Measurements from ENCODE around the gene FKBP10. TPM values are rescaled to one million over a fixed set of nuclear protein-coding genes. Genes with fewer than 3 reads are reported as not detected.
"Not testable (repeated sequence)": the region's sequence is repeated elsewhere in the genome, so short reads cannot be mapped to it uniquely, and the experiment has no call there.

Gene FKBP10
- total RNA-seq, 1 donor from 2014 or later, result 42.0 TPM

DNA sequence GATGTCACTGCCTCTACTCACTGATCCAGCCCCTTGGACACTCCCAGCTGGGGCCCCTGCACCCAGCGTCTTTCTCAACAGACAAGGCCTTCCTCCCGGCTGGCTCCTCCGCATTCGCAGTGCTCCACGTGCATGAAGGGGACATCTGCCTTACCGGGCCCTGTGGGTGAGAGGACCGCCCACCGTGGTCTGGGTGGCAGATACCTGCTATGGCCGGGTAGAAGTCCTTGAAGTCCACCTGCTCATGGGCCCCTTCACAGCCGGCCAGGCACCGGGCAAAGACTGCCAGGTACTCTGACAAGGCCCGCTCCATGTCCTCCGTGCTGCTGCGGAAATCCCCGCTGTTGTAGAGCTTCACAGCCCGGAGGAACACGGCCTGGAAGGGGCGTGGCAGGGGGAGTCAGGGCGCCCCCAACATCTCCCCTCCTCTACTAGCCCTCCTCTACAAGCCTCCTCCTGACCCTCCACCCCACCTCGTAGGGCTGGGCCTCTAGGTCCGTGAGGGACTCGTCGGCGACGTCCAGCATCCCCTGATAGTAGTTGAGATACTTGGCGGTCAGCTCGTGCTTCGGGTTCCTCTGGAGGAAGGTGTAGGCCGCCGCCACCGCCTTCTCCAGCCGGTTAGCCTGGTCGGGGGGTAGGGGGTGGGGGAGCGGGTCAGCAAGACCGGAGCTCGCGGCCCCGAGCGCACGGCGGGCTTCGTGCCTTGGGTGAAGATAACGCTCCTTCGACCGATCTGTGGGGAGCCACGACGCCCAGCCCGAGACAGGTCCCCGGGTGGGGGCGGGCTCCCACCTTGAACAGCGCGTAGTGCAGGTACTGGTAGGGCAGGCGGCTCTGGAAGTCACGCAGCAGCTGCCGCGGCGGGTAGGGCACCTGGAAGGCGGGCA lies 1.9 kb upstream of the FKBP10 start:
- no peak for DNase-seq (ENCODE audit: low spot score)

GRCh38 chr17:41811549-41812380 lies 1.0 kb upstream of the FKBP10 start, which contains the start of gene P3H4:
P3H4 (minus strand) TSS chr17:41811949; CDS start chr17:41811915, 34 bp downstream.
- peak; percentile 80 for DNase-seq (ENCODE audit: low spot score)

- no peak for DNase-seq (ENCODE audit: low spot score)
Observed at GRCh38 chr17:41813152-41813680, 412 bp downstream of the FKBP10 start.

DNA sequence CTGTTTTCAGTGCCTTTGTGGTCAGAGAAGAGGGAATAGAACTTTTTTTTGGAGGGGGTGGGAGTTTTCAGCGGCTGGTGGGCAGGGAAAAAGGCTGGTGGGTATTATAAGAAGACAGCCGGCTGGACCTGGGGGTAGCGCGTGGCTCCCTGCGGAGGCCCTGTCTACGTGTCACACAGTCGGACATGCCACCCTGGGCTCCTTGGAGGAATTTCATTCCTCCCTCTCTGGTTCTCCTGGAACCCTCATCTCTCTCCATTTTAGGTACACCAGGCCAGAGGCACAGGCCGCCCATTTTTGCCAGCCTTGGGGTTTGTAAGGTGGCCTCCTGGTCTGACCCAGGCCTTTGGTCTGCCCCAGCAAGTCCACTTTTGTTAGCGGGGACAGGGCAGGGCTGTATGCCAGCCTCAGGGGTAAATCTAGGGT lies 908 bp downstream of the FKBP10 start:
- DNase-seq (ENCODE audit: low spot score), result no peak

DNA sequence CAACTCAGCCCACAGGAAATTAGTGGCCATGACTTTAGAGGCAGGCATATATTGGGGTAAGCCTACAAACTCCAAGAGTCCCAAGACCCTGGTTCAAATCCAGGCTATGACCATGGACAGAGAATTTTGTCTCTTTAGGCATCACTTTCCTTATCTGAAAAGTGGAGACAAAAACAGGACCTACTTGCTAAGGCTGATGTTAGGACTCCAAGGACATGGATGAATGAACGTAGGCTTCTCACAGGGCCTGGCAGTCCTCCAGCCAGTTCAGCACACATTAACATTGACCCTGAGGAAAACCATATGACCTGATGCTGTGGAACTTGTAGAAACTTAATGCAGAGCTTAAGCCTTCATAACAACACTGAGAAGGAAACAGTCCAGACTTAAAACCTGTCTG lies 1.4 kb downstream of the FKBP10 start:
- DNase-seq (ENCODE audit: low spot score), result no peak

- no peak for DNase-seq (ENCODE audit: low spot score)
Observed at GRCh38 chr17:41816637-41817320, 4.0 kb downstream of the FKBP10 start.

GRCh38 chr17:41818024-41818423 lies 5.2 kb downstream of the FKBP10 start:
- no peak for DNase-seq (ENCODE audit: low spot score)

DNA sequence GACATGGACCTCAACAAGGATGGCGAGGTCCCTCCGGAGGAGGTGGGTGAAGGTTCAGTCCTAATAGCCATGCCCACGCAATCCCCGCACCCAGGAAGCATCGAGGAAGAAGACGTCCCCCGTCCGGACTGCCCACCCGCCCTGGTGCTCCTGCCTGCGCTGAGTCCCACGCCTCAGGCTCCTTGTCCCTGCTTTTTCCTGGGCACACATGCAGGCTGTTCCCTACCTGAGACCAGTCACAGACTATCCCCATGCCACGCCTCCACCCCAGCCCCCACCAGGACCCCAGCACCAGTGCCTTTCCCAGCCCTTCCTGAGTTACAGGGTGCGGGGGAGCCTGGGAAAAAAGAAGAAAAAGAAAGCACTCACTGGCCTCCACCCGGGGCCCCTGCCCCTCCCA lies 9.0 kb downstream of the FKBP10 start:
- DNase-seq (ENCODE audit: low spot score), result no peak

DNA sequence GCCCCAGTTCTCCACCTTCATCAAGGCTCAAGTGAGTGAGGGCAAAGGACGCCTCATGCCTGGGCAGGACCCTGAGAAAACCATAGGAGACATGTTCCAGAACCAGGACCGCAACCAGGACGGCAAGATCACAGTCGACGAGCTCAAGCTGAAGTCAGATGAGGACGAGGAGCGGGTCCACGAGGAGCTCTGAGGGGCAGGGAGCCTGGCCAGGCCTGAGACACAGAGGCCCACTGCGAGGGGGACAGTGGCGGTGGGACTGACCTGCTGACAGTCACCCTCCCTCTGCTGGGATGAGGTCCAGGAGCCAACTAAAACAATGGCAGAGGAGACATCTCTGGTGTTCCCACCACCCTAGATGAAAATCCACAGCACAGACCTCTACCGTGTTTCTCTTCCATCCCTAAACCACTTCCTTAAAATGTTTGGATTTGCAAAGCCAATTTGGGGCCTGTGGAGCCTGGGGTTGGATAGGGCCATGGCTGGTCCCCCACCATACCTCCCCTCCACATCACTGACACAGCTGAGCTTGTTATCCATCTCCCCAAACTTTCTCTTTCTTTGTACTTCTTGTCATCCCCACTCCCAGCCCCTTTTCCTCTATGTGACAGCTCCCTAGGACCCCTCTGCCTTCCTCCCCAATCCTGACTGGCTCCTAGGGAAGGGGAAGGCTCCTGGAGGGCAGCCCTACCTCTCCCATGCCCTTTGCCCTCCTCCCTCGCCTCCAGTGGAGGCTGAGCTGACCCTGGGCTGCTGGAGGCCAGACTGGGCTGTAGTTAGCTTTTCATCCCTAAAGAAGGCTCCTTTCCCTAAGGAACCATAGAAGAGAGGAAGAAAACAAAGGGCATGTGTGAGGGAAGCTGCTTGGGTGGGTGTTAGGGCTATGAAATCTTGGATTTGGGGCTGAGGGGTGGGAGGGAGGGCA lies 9.7 kb downstream of the FKBP10 start:
- DNase-seq (ENCODE audit: low spot score), result no peak

- DNase-seq (ENCODE audit: low spot score), result no peak
Observed at GRCh38 chr17:41823141-41823524, 10.3 kb downstream of the FKBP10 start.

- DNase-seq (ENCODE audit: low spot score), result no peak
Observed at GRCh38 chr17:41823580-41823979, 10.8 kb downstream of the FKBP10 start.

DNA sequence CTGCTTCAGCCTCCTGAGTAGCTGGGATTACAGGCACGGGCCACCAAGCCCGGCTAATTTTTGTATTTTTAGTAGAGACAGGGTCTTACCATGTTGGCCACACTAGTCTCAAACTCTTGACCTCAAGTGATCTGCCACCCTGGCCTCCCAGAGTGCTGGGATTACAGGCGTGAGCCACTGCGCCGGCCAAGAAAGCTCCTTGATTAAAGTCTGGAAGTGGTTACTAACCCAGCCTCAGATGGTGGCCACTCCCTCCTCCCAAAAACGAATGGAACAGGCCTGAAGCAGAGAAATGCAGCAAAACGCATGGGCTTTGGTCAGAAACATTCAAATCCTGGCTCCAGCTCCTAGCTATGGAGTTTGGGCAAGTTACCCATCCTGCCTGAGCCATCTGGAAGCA lies 11.3 kb downstream of the FKBP10 start:
- DNase-seq (ENCODE audit: low spot score), result no peak

DNA sequence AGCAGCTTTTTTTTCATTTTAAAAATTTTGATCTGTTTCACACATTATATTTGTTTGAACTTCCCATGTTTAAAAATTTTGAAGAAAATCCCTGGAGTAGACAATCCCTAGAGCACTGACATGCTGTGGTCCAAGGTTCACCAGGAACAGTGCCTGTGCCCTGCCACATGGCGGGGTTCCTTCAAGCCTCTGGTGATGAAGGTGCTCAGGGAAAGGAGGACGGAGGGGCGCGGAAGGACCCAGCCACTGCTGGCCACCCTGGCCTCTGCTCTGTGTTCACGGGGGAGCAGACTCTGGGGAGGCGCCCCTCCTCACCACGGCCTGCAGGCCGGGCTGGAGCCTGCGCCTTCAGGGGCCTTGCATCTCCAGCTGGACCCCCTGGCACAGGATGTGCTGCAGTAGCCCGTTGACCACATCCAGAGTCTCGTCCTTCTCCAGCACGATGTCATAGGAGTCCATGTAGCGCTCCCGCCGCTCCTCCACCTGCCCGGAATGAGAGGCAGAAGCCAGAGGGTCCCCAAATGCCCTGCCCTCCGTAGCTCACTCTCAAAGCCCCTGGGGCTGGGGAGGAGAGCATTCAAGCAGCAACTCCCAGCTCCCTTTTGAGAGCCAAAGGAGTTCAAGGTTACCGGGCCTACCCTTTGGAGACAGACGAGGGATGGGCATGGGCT lies 12.5 kb downstream of the FKBP10 start:
- DNase-seq (ENCODE audit: low spot score), result no peak

GRCh38 chr17:41829961-41830360 lies 17.2 kb downstream of the FKBP10 start:
- not testable (repeated sequence) for DNase-seq (ENCODE audit: low spot score)

DNA sequence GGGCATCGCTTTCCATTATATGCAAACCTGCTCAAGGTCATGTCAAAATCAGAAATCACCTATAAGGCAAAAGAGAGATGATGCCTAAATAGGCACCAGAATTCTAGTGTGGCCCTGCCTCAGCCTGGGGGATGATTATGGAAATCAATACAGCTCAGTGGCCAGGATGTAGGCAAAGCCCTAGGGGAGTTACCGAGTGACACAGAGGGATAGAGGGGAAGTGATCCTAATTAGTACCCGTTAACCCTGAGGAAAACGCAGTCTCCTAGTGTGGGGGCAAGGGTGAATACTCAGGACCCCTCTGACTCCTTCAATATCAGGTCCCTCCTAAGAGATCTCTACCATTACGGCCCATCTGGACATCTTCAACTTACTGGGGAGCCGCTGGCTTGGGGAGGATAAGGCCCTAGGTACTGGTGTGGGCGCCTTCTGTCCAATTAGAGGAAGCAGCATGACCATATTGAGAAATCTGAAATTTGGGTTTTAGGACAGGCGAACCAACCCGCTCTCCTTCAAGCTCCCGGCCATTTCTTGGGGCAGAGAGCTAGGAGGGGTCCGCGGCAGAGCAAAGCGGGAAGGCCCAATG lies 22.5 kb downstream of the FKBP10 start:
- DNase-seq (ENCODE audit: low spot score), result no peak

DNA sequence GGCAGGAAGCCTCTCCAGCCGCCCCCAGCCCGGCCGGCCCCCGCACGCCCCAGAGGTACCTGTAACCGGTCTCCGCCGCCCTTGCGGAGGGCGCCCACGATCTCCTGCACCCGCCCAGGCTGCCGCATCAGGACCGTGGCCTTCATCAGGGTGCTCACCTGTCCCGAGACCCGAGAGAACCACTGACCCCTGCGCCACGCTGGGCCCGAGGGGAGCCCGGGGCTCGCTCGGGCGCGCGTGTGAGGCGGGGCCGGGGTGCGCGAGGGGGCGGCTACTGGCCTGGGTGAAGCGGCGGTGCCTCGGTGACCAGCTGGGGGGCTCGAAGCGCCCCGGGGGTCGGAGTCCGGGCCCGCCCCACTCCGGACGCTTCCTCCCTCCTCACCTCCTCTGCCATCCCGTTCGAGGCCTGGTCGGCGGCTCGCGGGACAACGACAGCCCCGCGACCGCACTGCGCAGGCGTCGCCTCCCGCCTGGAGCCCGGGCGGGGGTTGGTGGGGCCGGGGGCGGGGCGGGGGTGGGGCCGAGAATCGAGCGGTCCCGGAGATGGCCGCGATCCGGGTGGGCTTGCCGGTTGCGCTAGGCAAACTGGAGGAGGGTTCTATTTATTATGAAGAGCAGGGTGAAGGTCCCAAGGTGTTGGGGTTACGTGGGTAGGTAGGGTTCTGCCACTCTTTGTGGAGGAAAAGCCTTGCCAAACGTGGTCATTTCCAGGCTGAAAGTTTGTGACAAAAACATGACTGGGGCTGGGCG lies 23.2 kb downstream of the FKBP10 start, which contains the start of gene NT5C3B:
NT5C3B (minus strand) TSS at position 433 of the 750 bp plus-strand sequence; CDS start at position 394, 39 bp downstream.
- DNase-seq (ENCODE audit: low spot score), result peak; percentile 50

- DNase-seq (ENCODE audit: low spot score), result no peak
Observed at GRCh38 chr17:41836550-41837196, 23.9 kb downstream of the FKBP10 start.

Data from ureter (tissue), 1 donor.